ENCODE measurements around the gene ANKRD13D. TPM values are rescaled to one million over a fixed set of nuclear protein-coding genes. Genes with fewer than 3 reads are reported as not detected.

Gene ANKRD13D
- total and polyA plus RNA-seq, 2 experiments from 2014 or later: 20.3 to 30.8 TPM

DNA sequence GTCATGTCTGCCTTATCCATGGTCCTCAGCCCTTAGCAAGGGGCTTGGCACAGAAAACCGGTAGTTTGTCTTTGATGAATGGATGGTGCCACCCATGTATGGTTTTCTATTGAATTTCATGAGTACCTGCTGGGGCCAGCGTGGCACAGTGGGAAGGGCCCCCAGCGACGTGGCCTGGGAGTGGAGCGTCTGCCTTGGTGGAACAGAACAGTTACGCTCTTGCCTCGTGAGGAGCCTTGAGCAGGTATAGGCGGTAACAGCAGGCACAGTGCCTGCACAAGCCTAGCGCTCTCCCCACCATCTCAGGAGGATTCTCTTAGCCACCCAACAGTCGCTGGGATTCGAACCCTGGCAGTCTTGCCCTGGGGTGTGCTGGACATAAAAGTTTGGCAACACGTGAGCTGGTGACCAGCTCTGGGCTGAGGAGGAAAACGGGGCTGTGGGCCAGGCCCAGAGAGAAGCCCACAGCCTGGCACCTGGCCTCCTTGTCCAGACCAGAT is 11.2 kb downstream of the ANKRD13D start:
- Histone ChIP-seq H3K27me3 (ENCODE audit: insufficient read depth) (no peaks in the 10 kb centered on the region), H4K20me1 (replicated peaks; ENCODE audit: insufficient read depth) (no peaks in the 10 kb centered on the region), H3K9me2 (ENCODE audit: insufficient read depth) (no peaks in the 10 kb centered on the region), H3F3A (replicated peaks; ENCODE audit: low read depth) (peaks cover 4% of the 10 kb centered on the region; the same call in 1 of the 2 replicates), H3K4me1 (ENCODE audit: insufficient read depth) (peaks cover 15% of the 10 kb centered on the region; the same call in 1 of the 2 replicates), H3K27ac (ENCODE audit: low read depth) (no peak overlapping the region), H3K36me3 (ENCODE audit: insufficient read depth) (no peaks in the 10 kb centered on the region; the same call in 1 of the 2 replicates), H3K4me3 (no peak overlapping the region), H2AFZ (no peak overlapping the region), H3K79me2 (replicated peaks; ENCODE audit: insufficient read depth) (no peaks in the 10 kb centered on the region), H3K4me2 (no peak overlapping the region)
- H3K4me3 Mint-ChIP-seq: no peak overlapping the region
- H3K9me3 Mint-ChIP-seq: peaks cover 14% of the 10 kb centered on the region
- TF ChIP-seq EZH2 (IDR thresholded peaks at IDR 0.05; ENCODE audit: low read depth, unreplicated experiment) (no peak), NANOG (IDR thresholded peaks at IDR 0.05; ENCODE audit: borderline replicate concordance) (no peak), STAT1 (IDR thresholded peaks at IDR 0.05; ENCODE audit: unreplicated experiment) (no peak), CREB1 (CRISPR knock-in tag; IDR thresholded peaks at IDR 0.05; ENCODE audit: low read depth) (no peak), POLR2AphosphoS5 (IDR thresholded peaks at IDR 0.05; ENCODE audit: low read depth) (no peak), REST (IDR thresholded peaks at IDR 0.05; ENCODE audit: unreplicated experiment) (no peak), ZNF331 (CRISPR knock-in tag; IDR thresholded peaks at IDR 0.05; ENCODE audit: low read depth) (no peak), JUNB (IDR thresholded peaks at IDR 0.05; ENCODE audit: unreplicated experiment) (no peak), EZH2phosphoT487 (IDR thresholded peaks at IDR 0.05; ENCODE audit: unreplicated experiment) (no peak), ZNF114 (CRISPR knock-in tag; IDR thresholded peaks at IDR 0.05) (no peak)
- TF ChIP-seq, protein P1, sequence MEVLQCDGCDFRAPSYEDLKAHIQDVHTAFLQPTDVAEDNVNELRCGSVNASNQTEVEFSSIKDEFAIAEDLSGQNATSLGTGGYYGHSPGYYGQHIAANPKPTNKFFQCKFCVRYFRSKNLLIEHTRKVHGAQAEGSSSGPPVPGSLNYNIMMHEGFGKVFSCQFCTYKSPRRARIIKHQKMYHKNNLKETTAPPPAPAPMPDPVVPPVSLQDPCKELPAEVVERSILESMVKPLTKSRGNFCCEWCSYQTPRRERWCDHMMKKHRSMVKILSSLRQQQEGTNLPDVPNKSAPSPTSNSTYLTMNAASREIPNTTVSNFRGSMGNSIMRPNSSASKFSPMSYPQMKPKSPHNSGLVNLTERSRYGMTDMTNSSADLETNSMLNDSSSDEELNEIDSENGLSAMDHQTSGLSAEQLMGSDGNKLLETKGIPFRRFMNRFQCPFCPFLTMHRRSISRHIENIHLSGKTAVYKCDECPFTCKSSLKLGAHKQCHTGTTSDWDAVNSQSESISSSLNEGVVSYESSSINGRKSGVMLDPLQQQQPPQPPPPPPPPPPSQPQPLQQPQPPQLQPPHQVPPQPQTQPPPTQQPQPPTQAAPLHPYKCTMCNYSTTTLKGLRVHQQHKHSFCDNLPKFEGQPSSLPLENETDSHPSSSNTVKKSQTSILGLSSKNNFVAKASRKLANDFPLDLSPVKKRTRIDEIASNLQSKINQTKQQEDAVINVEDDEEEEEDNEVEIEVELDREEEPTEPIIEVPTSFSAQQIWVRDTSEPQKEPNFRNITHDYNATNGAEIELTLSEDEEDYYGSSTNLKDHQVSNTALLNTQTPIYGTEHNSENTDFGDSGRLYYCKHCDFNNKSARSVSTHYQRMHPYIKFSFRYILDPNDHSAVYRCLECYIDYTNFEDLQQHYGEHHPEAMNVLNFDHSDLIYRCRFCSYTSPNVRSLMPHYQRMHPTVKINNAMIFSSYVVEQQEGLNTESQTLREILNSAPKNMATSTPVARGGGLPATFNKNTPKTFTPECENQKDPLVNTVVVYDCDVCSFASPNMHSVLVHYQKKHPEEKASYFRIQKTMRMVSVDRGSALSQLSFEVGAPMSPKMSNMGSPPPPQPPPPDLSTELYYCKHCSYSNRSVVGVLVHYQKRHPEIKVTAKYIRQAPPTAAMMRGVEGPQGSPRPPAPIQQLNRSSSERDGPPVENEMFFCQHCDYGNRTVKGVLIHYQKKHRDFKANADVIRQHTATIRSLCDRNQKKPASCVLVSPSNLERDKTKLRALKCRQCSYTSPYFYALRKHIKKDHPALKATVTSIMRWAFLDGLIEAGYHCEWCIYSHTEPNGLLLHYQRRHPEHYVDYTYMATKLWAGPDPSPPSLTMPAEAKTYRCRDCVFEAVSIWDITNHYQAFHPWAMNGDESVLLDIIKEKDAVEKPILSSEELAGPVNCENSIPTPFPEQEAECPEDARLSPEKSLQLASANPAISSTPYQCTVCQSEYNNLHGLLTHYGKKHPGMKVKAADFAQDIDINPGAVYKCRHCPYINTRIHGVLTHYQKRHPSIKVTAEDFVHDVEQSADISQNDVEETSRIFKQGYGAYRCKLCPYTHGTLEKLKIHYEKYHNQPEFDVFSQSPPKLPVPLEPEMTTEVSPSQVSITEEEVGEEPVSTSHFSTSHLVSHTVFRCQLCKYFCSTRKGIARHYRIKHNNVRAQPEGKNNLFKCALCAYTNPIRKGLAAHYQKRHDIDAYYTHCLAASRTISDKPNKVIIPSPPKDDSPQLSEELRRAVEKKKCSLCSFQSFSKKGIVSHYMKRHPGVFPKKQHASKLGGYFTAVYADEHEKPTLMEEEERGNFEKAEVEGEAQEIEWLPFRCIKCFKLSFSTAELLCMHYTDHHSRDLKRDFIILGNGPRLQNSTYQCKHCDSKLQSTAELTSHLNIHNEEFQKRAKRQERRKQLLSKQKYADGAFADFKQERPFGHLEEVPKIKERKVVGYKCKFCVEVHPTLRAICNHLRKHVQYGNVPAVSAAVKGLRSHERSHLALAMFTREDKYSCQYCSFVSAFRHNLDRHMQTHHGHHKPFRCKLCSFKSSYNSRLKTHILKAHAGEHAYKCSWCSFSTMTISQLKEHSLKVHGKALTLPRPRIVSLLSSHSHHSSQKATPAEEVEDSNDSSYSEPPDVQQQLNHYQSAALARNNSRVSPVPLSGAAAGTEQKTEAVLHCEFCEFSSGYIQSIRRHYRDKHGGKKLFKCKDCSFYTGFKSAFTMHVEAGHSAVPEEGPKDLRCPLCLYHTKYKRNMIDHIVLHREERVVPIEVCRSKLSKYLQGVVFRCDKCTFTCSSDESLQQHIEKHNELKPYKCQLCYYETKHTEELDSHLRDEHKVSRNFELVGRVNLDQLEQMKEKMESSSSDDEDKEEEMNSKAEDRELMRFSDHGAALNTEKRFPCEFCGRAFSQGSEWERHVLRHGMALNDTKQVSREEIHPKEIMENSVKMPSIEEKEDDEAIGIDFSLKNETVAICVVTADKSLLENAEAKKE (CRISPR knock-in tag; IDR thresholded peaks at IDR 0.05): no peak
- TF ChIP-seq, protein P2, sequence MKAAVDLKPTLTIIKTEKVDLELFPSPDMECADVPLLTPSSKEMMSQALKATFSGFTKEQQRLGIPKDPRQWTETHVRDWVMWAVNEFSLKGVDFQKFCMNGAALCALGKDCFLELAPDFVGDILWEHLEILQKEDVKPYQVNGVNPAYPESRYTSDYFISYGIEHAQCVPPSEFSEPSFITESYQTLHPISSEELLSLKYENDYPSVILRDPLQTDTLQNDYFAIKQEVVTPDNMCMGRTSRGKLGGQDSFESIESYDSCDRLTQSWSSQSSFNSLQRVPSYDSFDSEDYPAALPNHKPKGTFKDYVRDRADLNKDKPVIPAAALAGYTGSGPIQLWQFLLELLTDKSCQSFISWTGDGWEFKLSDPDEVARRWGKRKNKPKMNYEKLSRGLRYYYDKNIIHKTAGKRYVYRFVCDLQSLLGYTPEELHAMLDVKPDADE (IDR thresholded peaks at IDR 0.05): no peak
- TF ChIP-seq, protein P3, sequence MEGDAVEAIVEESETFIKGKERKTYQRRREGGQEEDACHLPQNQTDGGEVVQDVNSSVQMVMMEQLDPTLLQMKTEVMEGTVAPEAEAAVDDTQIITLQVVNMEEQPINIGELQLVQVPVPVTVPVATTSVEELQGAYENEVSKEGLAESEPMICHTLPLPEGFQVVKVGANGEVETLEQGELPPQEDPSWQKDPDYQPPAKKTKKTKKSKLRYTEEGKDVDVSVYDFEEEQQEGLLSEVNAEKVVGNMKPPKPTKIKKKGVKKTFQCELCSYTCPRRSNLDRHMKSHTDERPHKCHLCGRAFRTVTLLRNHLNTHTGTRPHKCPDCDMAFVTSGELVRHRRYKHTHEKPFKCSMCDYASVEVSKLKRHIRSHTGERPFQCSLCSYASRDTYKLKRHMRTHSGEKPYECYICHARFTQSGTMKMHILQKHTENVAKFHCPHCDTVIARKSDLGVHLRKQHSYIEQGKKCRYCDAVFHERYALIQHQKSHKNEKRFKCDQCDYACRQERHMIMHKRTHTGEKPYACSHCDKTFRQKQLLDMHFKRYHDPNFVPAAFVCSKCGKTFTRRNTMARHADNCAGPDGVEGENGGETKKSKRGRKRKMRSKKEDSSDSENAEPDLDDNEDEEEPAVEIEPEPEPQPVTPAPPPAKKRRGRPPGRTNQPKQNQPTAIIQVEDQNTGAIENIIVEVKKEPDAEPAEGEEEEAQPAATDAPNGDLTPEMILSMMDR (conservative IDR thresholded peaks at IDR 0.05; ENCODE audit: low read depth in 2 of 2): no peak
- H3K27me3 Mint-ChIP-seq (ENCODE audit: insufficient read depth, low read depth, poor library complexity): peaks cover 10% of the 10 kb centered on the region
- no peak for DNase-seq (ENCODE audit: low spot score)
- H3K36me3 Mint-ChIP-seq (ENCODE audit: low read depth): peaks cover 25% of the 10 kb centered on the region
- no peak overlapping the region for H3K27ac Mint-ChIP-seq
- peaks cover 3% of the 10 kb centered on the region; the same call in 1 of the 3 replicates for H3K4me1 Mint-ChIP-seq
- ATAC-seq: no peak
